Omental fat pad (tissue), 4 donors: ENCODE data around the gene SLC36A2. TPM values are rescaled to one million over a fixed set of nuclear protein-coding genes. Genes with fewer than 3 reads are reported as not detected.

Experiments used
- ATAC-seq: fragments of 150-250 bp; one replicate; pipeline ENCODE4 v1.9.1; 2016; ENCODE audit warnings: mild to moderate bottlenecking, moderate library complexity; ENCODE audit not compliant: low FRiP score
- DNase-seq: peaks from one replicate; pipeline ENCODE4 v3.0.0-alpha.2; 2019; ENCODE audit warnings: low spot score
- total RNA-seq, 4 donors: library from RNA; depleted of rRNA; stranded (reverse); fragments of >200 nt; gene quantifications; one replicate each; pipeline ENCODE4 v1.1.0, GENCODE V29; 2016
- TF ChIP-seq, protein P1 (sequence below), 3 donors: fragments of 450-650 bp; IDR thresholded peaks; one replicate each; pipeline ENCODE4 v1.5.1; 2016 to 2017; ENCODE audit warnings: antibody characterized with exemption in 3 of 3, mild to moderate bottlenecking in 3 of 3, moderate library complexity in 2 of 3

Gene SLC36A2
- total RNA-seq, 4 donors from 2014 or later = 0.47 TPM; not detected in 3

DNA sequence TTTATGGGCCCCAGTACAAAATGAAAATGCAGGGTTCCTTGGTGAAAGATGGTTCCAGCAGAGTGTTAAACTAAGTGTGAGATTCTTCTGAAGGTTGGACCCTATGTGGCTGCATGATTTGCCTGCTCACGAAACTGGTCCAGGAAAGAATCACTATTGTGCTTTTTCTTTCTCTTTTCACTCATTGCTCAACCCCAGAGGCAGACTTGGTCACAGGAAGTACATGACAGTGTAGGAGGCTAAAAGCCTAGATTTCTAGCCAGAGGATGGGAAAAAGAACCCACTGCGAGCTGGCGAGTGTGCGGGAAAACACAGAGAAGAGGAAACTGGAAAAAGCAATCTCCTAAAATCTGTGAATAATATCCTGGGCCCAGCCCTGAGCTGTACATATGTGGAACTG, 18.6 kb downstream of the SLC36A2 start:
- TF ChIP-seq, protein P1, sequence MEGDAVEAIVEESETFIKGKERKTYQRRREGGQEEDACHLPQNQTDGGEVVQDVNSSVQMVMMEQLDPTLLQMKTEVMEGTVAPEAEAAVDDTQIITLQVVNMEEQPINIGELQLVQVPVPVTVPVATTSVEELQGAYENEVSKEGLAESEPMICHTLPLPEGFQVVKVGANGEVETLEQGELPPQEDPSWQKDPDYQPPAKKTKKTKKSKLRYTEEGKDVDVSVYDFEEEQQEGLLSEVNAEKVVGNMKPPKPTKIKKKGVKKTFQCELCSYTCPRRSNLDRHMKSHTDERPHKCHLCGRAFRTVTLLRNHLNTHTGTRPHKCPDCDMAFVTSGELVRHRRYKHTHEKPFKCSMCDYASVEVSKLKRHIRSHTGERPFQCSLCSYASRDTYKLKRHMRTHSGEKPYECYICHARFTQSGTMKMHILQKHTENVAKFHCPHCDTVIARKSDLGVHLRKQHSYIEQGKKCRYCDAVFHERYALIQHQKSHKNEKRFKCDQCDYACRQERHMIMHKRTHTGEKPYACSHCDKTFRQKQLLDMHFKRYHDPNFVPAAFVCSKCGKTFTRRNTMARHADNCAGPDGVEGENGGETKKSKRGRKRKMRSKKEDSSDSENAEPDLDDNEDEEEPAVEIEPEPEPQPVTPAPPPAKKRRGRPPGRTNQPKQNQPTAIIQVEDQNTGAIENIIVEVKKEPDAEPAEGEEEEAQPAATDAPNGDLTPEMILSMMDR (IDR thresholded peaks at IDR 0.05) = no peak
- no peak for ATAC-seq
- DNase-seq = no peak

DNA sequence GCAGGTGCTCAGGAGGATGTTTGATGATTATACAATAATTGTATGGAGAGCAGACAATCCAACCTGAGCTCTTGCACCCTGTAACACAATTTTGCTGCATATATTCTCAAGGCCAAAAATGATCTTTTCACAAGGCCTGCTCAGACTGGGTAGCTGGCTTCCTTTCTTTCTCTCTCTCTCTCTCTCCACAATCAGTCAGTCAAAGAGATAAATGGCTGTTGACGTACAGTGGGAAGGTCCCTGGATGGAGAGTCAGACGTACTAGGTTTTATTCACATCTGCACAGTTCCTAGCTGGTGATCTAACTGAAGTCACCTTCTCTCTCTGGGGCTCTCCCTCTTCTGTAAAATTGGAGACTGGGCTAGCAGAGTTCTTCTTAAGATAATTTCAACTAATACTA, 19.8 kb downstream of the SLC36A2 start:
- TF ChIP-seq, protein P1 (IDR thresholded peaks at IDR 0.05) = no peak
- no peak for ATAC-seq

DNA sequence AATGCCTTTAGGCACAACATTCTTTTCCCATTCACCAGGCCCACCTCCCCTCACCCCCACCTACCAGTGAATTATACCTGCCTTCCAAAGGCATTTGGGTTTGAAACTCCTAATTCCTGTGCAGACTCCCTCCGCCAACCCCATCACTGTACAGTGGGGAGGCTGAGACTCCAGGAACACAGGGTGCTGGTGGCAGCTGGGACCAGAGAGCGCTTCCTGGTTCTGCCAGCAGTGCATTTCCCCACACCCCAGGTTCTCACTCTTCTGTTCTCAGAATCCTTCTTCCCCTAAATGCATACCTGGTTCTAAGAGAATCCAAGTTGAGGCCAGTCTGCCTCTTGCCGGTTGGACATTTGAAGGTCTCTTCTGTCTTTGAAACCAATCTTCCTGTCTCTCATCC, 21.1 kb downstream of the SLC36A2 start:
- TF ChIP-seq, protein P1 (IDR thresholded peaks at IDR 0.05) = no peak
- ATAC-seq (no peak), DNase-seq (no peak)

More for the DNA sequence above, 19.8 kb downstream of the SLC36A2 start:
- DNase-seq = no peak

DNA sequence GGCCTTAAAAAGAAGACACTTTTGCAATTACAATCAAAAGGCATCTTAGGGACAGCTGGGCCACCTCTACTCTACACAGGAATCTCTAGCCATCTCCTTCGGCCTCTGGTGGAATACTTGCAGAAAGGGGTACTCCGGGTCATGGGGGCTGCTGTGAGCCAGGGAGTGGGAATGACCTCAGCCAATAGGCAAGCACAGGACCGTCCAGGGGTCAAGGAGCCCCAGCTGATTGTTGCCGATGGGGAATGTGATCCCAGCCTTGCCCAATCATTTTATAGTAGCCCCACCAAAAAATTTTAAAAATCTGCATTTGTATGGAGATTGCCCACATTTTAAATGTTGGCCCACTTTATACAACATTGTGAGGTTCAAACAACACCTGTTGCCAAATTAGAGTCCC, 26.9 kb downstream of the SLC36A2 start:
- TF ChIP-seq, protein P1 (IDR thresholded peaks at IDR 0.05) = no peak
- ATAC-seq (no peak), DNase-seq (no peak)

DNA sequence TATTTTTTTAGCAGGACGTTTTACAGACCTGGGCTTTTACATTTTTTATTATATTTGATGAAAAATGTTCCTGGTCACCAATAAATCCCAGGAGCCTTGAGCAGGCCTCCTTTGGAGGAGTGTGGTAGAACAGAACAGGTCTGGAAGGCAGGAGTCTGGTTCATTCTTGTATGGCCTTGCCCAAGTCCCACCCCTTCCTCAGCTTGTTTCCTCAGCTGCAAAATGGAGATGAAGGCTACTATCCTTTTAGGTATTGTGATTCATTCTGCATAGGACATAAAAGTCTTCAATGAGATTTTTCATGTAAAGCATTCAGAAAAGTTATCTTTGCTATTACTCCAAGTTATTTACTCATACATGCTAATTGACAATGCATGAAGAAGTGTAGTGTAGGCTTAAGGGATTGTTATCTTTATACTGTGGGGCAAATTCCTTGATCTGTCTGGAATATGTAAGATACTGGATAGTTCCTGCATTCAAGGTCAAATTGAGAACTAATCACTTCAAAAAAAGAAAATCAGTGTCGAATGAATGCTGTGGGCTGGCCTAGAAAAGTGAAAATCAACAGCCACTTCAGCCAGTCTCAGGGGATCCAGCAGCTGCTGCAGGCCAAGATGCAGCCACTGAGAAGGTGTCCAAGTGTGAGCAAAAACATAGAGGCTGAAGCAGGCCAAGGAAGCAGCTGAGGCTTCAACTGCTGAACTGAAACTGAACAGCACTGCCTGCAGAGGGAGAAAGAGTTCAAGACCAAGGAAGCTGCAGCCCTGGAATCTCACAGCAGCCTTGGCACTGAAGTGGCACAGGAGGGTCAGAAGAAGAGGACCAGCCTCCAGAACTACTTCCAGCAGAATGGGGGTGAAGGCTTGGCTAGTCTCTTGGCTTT, 28.3 kb downstream of the SLC36A2 start:
- no peak for DNase-seq
- TF ChIP-seq, protein P1 (IDR thresholded peaks at IDR 0.05) = no peak
- ATAC-seq = no peak

DNA sequence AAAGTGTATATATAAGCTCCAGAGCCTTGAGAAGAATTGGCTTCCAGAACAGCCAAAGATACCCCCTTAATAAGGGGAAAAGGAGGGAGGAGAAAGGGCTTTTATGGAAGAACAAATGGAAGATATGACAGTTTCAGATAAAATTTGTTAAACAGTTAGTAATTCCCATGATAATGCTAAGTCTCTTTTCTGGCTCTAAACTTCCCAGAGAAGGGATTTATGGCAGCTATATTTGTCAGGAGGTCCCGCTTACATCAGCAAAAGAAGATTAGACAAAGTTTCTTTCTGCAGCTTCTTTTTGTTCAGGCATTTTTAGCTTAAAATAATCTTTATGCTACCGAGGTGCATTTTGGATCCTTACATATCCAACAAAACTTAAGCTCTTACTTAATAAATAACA, 29.5 kb downstream of the SLC36A2 start:
- no peak for DNase-seq
- ATAC-seq = no peak
- TF ChIP-seq, protein P1 (IDR thresholded peaks at IDR 0.05) = no peak
